Hepatocyte (in vitro differentiated cells): ENCODE results near the gene EMX1. TPM values are rescaled to one million over a fixed set of nuclear protein-coding genes. Genes with fewer than 3 reads are reported as not detected.

ENCODE experiments used
- DNase-seq: peaks from one replicate; pipeline ENCODE4 v3.0.0-alpha.2; 2016; ENCODE audit warnings: low spot score
- H2AFZ ChIP-seq: fragments of 200-600 bp; sonication (generic); 2 replicates; pipeline ENCODE4 v1.6.0; 2016; ENCODE audit warnings: antibody characterized with exemption, mild to moderate bottlenecking
- H3K27ac ChIP-seq: fragments of 200-600 bp; sonication (generic); 2 replicates; pipeline ENCODE4 v1.5.1; 2016; ENCODE audit warnings: mild to moderate bottlenecking
- H3K27me3 ChIP-seq: fragments of 200-600 bp; sonication (generic); 2 replicates; pipeline ENCODE4 v1.6.1; 2016
- H3K36me3 ChIP-seq: fragments of 200-600 bp; sonication (generic); replicated peaks from 2 replicates; pipeline ENCODE4 v1.5.1; 2016; ENCODE audit warnings: low read depth; ENCODE audit not compliant: insufficient read depth
- H3K4me1 ChIP-seq: fragments of 200-600 bp; sonication (generic); 2 replicates; pipeline ENCODE4 v1.5.1; 2016; ENCODE audit warnings: mild to moderate bottlenecking, moderate library complexity; ENCODE audit not compliant: insufficient read depth
- H3K4me2 ChIP-seq: fragments of 200-600 bp; sonication (generic); 2 replicates; pipeline ENCODE4 v1.6.0; 2016
- H3K4me3 ChIP-seq: fragments of 200-600 bp; sonication (generic); 2 replicates; pipeline ENCODE4 v1.5.1; 2016; ENCODE audit warnings: mild to moderate bottlenecking
- H3K79me2 ChIP-seq: fragments of 200-600 bp; sonication (generic); 2 replicates; pipeline ENCODE4 v1.6.0; 2017; ENCODE audit warnings: mild to moderate bottlenecking
- H3K9me2 ChIP-seq: fragments of 200-600 bp; sonication (generic); replicated peaks from 2 replicates; pipeline ENCODE4 v1.6.0; 2017; ENCODE audit warnings: mild to moderate bottlenecking; ENCODE audit not compliant: insufficient read depth
- H3K9me3 ChIP-seq: fragments of 200-600 bp; sonication (generic); 2 replicates; pipeline ENCODE4 v1.5.1; 2016; ENCODE audit warnings: low read depth, mild to moderate bottlenecking
- H4K20me1 ChIP-seq: fragments of 200-600 bp; sonication (generic); 2 replicates; pipeline ENCODE4 v1.6.0; 2016; ENCODE audit warnings: mild to moderate bottlenecking; ENCODE audit not compliant: insufficient read depth, poor library complexity, severe bottlenecking
- EZH2 ChIP-seq: fragments of 200-600 bp; sonication (generic); IDR thresholded peaks from 2 replicates; pipeline ENCODE4 v1.6.1; 2016; ENCODE audit warnings: antibody characterized with exemption, mild to moderate bottlenecking, borderline replicate concordance
- EZH2phosphoT487 ChIP-seq: fragments of 200-600 bp; sonication (generic); IDR thresholded peaks from one replicate; pipeline ENCODE4 v1.6.1; 2018; ENCODE audit warnings: antibody characterized with exemption, mild to moderate bottlenecking, low read depth, moderate library complexity; ENCODE audit not compliant: unreplicated experiment, severe bottlenecking
- WGBS: methylation state at CpG from one replicate; pipeline ENCODE4 v1.1.6; 2016; ENCODE audit warnings: low lambda C conversion rate; ENCODE audit errors: missing lambda C conversion rate; 5-methylcytosine and 5-hydroxymethylcytosine counted together
- polyA plus RNA-seq: library from polyadenylated mRNA; unstranded; fragments of >200 nt; fragmentation: Nextera tagmentation; extraction: Ambion mirVana; gene quantifications from 2 replicates; pipeline ENCODE4 v1.2.1, GENCODE V29; 2016
- total RNA-seq: library from RNA; depleted of rRNA; stranded (reverse); fragments of >200 nt; gene quantifications from 2 replicates; pipeline ENCODE4 v1.2.3, GENCODE V29; 2014
- TF ChIP-seq, protein P1 (sequence below): fragments of 200-600 bp; sonication (generic); IDR thresholded peaks from 2 replicates; pipeline ENCODE4 v1.5.1; 2016; ENCODE audit warnings: antibody characterized with exemption, mild to moderate bottlenecking; ENCODE audit not compliant: poor library complexity

EMX1 gene
- total and polyA plus RNA-seq, 2 experiments from 2014 or later = 0.34 to 1.2 TPM

DNA sequence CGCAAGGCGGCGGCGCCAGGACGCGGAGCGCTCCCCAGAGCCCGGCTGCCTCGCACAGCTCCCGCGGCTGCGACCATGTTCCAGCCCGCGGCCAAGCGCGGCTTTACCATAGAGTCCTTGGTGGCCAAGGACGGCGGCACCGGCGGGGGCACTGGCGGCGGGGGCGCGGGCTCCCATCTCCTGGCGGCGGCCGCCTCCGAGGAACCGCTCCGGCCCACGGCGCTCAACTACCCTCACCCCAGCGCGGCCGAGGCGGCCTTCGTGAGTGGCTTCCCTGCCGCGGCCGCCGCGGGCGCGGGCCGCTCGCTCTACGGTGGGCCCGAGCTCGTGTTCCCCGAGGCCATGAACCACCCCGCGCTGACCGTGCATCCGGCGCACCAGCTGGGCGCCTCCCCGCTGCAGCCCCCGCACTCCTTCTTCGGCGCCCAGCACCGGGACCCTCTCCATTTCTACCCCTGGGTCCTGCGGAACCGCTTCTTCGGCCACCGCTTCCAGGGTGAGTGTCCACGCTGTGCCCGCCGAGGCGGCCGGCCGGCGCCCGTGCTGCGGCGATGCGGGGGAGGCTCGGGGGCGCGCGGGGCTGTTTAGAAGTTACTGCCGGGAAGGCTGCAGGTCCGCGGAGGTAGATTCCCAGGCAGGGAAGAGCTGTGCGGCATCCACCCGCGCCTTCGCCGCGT is 696 bp downstream of the EMX1 start:
- Histone ChIP-seq H3K4me1 (peaks cover 34% of the 10 kb centered on the region), H3K27me3 (peaks cover 96% of the 10 kb centered on the region), H3K4me2 (peak overlapping the region; percentile 91), H3K79me2 (no peaks in the 10 kb centered on the region), H3K9me2 (no peaks in the 10 kb centered on the region), H3K27ac (no peak overlapping the region), H4K20me1 (no peaks in the 10 kb centered on the region), H3K9me3 (no peaks in the 10 kb centered on the region), H2AFZ (peak overlapping the region; percentile 56), H3K4me3 (no peak overlapping the region), H3K36me3 (no peaks in the 10 kb centered on the region)
- TF ChIP-seq EZH2 (peak; percentile 100), EZH2phosphoT487 (peak; percentile 58)
- TF ChIP-seq, protein P1, sequence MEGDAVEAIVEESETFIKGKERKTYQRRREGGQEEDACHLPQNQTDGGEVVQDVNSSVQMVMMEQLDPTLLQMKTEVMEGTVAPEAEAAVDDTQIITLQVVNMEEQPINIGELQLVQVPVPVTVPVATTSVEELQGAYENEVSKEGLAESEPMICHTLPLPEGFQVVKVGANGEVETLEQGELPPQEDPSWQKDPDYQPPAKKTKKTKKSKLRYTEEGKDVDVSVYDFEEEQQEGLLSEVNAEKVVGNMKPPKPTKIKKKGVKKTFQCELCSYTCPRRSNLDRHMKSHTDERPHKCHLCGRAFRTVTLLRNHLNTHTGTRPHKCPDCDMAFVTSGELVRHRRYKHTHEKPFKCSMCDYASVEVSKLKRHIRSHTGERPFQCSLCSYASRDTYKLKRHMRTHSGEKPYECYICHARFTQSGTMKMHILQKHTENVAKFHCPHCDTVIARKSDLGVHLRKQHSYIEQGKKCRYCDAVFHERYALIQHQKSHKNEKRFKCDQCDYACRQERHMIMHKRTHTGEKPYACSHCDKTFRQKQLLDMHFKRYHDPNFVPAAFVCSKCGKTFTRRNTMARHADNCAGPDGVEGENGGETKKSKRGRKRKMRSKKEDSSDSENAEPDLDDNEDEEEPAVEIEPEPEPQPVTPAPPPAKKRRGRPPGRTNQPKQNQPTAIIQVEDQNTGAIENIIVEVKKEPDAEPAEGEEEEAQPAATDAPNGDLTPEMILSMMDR = no peak
- 1% methylated on average over 81 of the region's 89 CpGs for WGBS
- no peak for DNase-seq

DNA sequence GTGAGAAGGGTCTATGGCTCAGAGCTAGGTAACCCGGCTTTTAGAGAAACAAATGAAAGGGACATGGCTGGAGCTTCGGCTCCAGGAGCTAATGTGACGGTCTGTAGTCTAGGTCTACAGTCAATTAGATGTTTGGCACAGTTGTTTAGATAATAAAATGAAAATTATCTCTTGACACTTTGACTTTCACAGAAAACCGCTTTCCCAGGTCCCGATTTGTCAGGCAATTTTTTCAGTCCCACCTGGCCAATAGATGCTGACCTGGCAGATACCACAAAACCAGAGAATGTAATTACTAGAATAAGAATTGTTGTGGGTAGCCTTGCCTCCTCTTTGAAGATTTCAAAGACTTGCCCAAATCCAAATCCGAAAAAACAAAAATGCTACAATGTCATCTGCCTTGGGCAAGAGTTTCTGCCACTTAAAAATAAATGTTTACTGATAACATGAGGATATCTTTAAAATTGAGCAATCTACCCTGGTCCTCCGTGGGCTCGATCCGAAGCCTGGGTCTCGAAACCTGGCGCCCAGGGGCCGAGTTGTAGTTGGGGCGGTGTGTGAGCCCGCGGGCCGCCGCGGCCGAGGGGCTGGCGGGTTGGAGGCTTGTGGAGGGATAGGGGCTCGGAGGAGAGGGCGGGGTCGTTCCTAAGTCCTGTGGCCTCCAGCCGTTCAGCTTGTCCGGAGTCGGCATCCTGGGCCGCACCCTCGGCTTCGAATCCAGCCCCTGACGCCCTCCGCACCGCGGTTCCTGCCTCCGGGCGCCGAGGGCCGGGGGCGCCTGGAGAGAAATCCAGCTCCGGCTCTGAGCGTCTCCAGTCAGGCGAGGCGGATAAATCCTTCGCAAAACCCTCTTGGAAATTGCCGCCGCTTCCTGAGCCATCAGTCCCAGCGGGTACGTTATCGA is 2.3 kb downstream of the EMX1 start:
- Histone ChIP-seq H3K27me3 (peaks cover 96% of the 10 kb centered on the region), H3K9me3 (no peaks in the 10 kb centered on the region), H3K79me2 (no peaks in the 10 kb centered on the region), H3K9me2 (no peaks in the 10 kb centered on the region), H3K27ac (no peak overlapping the region), H4K20me1 (no peaks in the 10 kb centered on the region), H3K36me3 (no peaks in the 10 kb centered on the region), H3K4me2 (peak overlapping the region; percentile 75), H2AFZ (peak overlapping the region; percentile 45), H3K4me3 (peak overlapping the region; percentile 4), H3K4me1 (peaks cover 40% of the 10 kb centered on the region)
- peak; percentile 54 for TF ChIP-seq EZH2phosphoT487
- TF ChIP-seq, protein P1 = no peak
- 4% methylated on average over 48 of the region's 48 CpGs for WGBS
- DNase-seq = no peak

DNA sequence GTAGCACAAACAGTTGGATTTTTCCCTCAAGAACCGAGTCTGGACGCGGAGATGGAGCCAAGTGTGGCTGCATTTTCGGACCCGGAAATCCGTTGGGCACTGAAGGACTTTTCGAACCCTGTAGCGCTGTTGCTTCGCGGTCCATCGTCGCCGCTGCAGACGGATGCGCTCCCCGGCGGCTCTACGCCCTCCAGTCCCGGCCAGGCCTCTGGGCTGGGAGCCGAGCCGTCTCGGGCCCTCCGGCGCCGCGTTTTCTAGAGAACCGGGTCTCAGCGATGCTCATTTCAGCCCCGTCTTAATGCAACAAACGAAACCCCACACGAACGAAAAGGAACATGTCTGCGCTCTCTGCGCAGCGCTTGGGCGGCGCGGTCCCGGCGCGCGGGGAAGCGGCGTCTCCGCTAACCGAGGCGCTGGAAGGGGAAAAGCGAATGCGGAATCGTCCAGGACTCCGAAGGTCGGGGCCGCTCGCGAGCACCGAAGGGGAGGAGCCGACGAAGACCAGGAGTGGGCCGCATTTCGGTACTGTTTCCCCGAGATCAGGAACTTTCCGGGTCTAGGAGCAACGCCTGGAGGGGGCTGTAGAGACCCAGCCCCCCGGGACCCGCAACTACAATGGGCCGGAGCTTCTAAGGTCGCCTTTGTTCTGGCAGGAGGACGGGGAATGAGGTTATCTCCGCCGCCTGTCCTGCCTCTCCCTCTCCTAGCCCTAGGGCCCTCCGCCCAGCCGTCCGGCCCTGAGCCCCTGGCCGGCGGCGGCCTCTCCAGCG is 3.2 kb downstream of the EMX1 start:
- Histone ChIP-seq H3K36me3 (no peaks in the 10 kb centered on the region), H3K4me2 (peak overlapping the region; percentile 75), H3K4me1 (peaks cover 39% of the 10 kb centered on the region), H4K20me1 (no peaks in the 10 kb centered on the region), H3K4me3 (peak overlapping the region; percentile 4), H2AFZ (peak overlapping the region; percentile 45), H3K9me2 (no peaks in the 10 kb centered on the region), H3K27ac (no peak overlapping the region), H3K27me3 (peaks cover 96% of the 10 kb centered on the region), H3K9me3 (no peaks in the 10 kb centered on the region), H3K79me2 (no peaks in the 10 kb centered on the region)
- TF ChIP-seq EZH2 (peak; percentile 95), EZH2phosphoT487 (peak; percentile 92)
- TF ChIP-seq, protein P1 = no peak
- DNase-seq = peak; percentile 48
- WGBS = 2% methylated on average over 77 of the region's 77 CpGs
